OCI-LY1 (cell line): Measurements from ENCODE around the gene KMT2A.

Source experiments
- EZH2 ChIP-seq: fragments of 200-600 bp; sonication (generic), shearing (Covaris generic); IDR thresholded peaks from 2 replicates; pipeline ENCODE4 v1.8.0; 2017; ENCODE audit warnings: borderline replicate concordance, mixed run types, mild to moderate bottlenecking, antibody characterized with exemption, low read length, moderate library complexity, mixed read lengths
- TF ChIP-seq, protein P1 (sequence below): fragments of 200-600 bp; sonication (generic), shearing (Covaris generic); IDR thresholded peaks from 2 replicates; pipeline ENCODE4 v1.5.1; 2017; ENCODE audit warnings: mild to moderate bottlenecking, antibody characterized with exemption, low read length, moderate library complexity, mixed read lengths

- TF ChIP-seq, protein P1, sequence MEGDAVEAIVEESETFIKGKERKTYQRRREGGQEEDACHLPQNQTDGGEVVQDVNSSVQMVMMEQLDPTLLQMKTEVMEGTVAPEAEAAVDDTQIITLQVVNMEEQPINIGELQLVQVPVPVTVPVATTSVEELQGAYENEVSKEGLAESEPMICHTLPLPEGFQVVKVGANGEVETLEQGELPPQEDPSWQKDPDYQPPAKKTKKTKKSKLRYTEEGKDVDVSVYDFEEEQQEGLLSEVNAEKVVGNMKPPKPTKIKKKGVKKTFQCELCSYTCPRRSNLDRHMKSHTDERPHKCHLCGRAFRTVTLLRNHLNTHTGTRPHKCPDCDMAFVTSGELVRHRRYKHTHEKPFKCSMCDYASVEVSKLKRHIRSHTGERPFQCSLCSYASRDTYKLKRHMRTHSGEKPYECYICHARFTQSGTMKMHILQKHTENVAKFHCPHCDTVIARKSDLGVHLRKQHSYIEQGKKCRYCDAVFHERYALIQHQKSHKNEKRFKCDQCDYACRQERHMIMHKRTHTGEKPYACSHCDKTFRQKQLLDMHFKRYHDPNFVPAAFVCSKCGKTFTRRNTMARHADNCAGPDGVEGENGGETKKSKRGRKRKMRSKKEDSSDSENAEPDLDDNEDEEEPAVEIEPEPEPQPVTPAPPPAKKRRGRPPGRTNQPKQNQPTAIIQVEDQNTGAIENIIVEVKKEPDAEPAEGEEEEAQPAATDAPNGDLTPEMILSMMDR: no peak
- TF ChIP-seq EZH2: no peak
Observed at GRCh38 chr11:118530180-118530682, 93.9 kb downstream of the KMT2A start.
